K562 (cell line): ENCODE data around the gene IFNK. TPM values are rescaled to one million over a fixed set of nuclear protein-coding genes. Genes with fewer than 3 reads are reported as not detected.
A peak's percentile ranks its signal among the peaks of the same experiment; 100 is the strongest.

ENCODE experiments used
- ASH1L ChIP-seq: fragments of 450-650 bp; IDR thresholded peaks from 2 replicates; pipeline ENCODE4 v1.6.1; 2018; ENCODE audit warnings: borderline replicate concordance, mild to moderate bottlenecking, low read depth; ENCODE audit not compliant: partially characterized antibody
- CXXC5 ChIP-seq: fragments of 250-450 bp; sonication (Bioruptor Pico); IDR thresholded peaks from 2 replicates; pipeline ENCODE4 v1.8.0; 2022; ENCODE audit warnings: inconsistent platforms, mild to moderate bottlenecking, moderate library complexity
- GTF3C2 ChIP-seq: IDR thresholded peaks from 3 replicates; pipeline ENCODE4 v1.6.1; 2011; ENCODE audit warnings: borderline replicate concordance, mild to moderate bottlenecking, moderate library complexity; ENCODE audit not compliant: insufficient read length; ENCODE audit errors: extremely low read depth
- NEUROD1 ChIP-seq: fragments of 150-350 bp; IDR thresholded peaks from 2 replicates; pipeline ENCODE4 v1.6.1; 2014; ENCODE audit warnings: borderline replicate concordance, low read length, low read depth; ENCODE audit not compliant: partially characterized antibody
- POLR2G ChIP-seq: fragments of 200-400 bp; formaldehyde crosslinking; IDR thresholded peaks from 2 replicates; pipeline ENCODE4 v1.6.1; 2017; ENCODE audit warnings: low read depth, mild to moderate bottlenecking, antibody characterized with exemption, low read length, moderate library complexity
- RB1 ChIP-seq: fragments of 450-650 bp; IDR thresholded peaks from 2 replicates; pipeline ENCODE4 v1.6.1; 2017; ENCODE audit warnings: low read depth, mild to moderate bottlenecking
- REST ChIP-seq, 2 experiments: fragments of 450-650 bp; formaldehyde crosslinking in 1 of 2; IDR thresholded peaks; 2 replicates each; pipeline versions ENCODE4 v1.4.0 to v1.6.1; 2014 to 2020; ENCODE audit warnings: mild to moderate bottlenecking in 2 of 2, borderline replicate concordance in 1 of 2, low read depth in 1 of 2
- SMC3 ChIP-seq: conservative IDR thresholded peaks from 2 replicates; pipeline ENCODE4 v1.6.1; 2011; ENCODE audit warnings: low read depth, low read length, improper control_type of control experiment; ENCODE audit not compliant: insufficient read depth
- ZNF592 ChIP-seq: fragments of 450-650 bp; IDR thresholded peaks from 2 replicates; pipeline ENCODE4 v1.6.1; 2017; ENCODE audit warnings: antibody characterized with exemption, mild to moderate bottlenecking
- polyA plus RNA-seq, 8 experiments: library from polyadenylated mRNA; depleted of rRNA in 4 of 8; stranded (reverse) in 5 of 8; unstranded in 3 of 8; fragments of >200 nt; fragmentation: Nextera tagmentation in 2 of 8; fragmentation: Illumina TruSeq in 1 of 8; extraction: Ambion mirVana in 2 of 8; extraction: Trizol in 1 of 8; gene quantifications; 2 replicates each; pipeline versions ENCODE4 v1.2.1 to v1.2.3, GENCODE V29; 2011 to 2014; ENCODE audit warnings: inconsistent platforms in 1 of 8, missing spikeins in 1 of 8
- total RNA-seq, 7 experiments: library from RNA; depleted of rRNA in 6 of 7; stranded (reverse); fragments of >200 nt in 6 of 7; fragmentation: Illumina TruSeq in 2 of 7; extraction: Trizol in 2 of 7; gene quantifications; 2 replicates each; pipeline versions ENCODE4 v1.2.1 to v1.2.3, GENCODE V29; 2011 to 2021; ENCODE audit warnings: low replicate concordance in 1 of 7

IFNK gene
- total and polyA plus RNA-seq, 9 of the 15 experiments (the other 6 are each of a cell fraction or from before 2014, with no cell fraction given) = 0.11 TPM; not detected in 8

GRCh38 chr9:27529316-27530278 lies 5.5 kb downstream of the IFNK start, which contains the start of gene MOB3B (continued):
- TF ChIP-seq ZNF592 (0 out of 2 replicates have a peak, but pooled peaks have one; percentile 25), GTF3C2 (no peak), RB1 (no peak), SMC3 (peak; percentile 33; the same call in 1 of the 2 replicates), CXXC5 (peak; percentile 45), REST (IDR thresholded peaks at IDR 0.05; ENCODE audit: borderline replicate concordance) (peak; percentile 46; the same call in 1 of the 2 replicates), REST (CRISPR knock-in tag; IDR thresholded peaks at IDR 0.05; ENCODE audit: low read depth) (no peak), NEUROD1 (no peak), POLR2G (peak; percentile 53; the same call in 1 of the 2 replicates), ASH1L (no peak)
